ENCODE results near the gene FASN.

The FASN gene

DNA sequence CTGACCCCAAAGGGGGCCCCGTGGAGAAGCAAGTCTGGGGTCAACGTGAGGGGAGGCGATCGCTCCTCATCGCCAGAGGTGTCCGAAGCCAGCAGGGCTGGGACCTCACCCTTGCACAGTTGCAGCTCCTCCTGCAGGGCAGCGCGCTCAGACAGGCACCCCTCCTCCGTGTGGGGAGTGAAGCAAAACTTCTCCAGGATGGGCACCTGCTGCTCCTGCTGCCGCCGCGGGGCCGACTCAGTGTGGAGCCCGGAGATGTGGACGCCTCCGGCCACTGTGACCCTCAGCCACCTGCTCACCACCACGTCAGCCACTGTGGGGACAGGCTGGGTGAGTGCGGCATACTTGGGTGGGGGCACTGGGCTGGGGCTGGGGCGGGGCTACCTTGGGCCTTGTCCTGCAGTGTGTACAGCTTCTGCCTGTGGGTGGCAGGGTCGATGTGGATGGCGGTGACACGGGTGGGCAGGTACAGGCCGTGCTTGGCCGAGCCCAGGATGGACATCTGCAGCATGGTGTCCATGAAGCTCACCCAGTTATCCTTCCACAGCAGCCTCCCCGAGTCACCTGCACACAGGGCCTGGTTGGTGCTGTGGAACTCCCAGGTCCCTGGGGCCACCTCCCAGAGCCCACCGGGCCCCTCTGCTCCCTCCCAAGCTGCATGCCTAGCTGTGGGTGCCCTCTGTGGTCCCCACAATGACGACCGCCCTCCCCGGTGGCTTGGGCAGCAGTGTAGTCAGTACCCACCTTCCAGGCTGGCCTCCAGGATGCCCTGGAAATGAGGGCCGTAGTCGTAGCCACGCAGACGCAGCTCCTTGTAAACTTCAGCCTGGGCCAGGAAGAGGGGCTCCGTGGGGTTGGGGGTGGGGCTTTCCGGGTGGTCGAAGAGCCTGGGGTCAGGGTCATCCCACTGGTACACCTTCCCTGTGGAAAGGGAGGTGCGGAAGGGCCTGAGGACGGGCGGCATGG is 10.8 kb downstream of the FASN start:
- no peak for DNase-seq

DNA sequence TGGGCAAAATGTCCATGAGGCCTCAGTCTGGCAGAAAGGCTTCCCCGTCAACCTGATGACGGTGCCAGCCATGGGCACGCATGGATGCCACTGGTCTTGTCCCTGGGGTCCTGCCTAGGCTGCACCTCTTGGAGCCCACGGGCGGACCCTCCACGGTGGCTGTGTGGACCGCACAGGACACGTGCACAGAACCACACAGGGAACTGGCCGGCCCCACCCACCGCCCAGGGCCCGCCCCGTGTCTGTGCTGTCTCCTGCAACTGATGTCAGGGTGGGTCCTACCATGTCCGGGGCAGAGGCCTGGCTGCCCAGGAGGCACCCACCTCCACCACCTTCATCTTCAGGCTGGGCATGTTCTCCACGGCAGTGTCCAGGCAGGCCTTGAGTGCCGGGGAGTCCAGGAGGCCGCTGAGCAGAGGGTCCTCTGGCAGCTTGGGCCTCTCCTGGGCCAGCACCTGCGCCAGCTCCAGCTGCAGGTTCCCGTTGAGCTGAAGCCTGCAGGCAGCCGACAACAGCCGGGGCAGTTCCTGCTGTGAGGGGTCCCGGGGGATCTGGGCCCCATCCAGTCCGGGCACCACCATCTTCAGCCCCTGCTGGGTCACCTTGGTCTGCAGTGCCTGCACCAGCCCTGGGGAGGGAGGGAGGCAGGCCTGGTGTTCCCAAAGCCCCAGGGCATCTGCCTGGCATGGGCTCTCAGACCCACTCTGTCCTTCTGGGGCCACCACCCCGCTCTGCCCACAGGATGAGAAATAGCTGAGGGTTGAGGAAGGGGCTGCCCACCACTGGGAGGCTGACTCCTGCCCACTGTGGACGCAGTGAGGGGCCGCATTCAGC is 11.9 kb downstream of the FASN start:
- DNase-seq, result no peak

DNA sequence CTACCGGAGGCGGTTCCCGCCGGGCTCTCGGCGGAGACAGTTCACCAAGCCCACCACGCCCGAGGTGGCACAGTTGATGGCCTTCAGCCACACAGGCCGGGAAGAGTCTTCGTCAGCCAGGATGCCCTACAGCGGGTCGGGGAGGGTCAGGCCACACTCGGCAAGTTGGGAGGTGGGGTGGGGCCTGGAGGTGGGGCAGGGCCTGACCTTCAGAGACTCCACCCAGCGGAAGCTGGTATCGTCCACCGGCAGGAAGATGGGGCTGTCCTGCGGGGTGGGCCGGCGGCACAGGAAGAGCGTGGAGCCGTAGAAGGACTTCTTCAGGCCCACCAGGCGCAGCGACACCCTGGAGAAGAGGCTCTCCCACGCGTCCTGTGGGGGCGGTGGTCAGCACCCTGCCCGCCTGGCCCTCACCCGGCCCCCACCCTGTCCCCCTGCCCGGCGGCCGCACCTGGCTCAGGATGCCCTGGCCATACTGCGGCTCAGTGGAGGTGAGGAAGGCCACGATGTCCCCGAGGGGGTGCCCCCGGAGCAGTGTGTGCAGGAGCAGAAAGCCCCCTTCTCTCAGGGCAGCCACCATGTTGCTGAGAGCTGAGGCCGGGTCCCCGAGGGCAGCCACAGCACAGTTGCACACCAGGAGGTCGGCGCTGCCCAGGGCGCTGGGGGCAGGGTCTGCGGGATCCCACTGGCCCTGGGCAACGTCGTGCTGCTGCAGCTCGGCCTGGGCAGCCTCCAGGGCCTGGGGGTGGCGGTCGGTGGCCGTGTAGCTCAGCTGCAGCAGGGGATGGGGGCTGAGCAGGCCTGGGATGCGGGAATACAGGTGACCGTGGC is 12.8 kb downstream of the FASN start:
- DNase-seq, result no peak

DNA sequence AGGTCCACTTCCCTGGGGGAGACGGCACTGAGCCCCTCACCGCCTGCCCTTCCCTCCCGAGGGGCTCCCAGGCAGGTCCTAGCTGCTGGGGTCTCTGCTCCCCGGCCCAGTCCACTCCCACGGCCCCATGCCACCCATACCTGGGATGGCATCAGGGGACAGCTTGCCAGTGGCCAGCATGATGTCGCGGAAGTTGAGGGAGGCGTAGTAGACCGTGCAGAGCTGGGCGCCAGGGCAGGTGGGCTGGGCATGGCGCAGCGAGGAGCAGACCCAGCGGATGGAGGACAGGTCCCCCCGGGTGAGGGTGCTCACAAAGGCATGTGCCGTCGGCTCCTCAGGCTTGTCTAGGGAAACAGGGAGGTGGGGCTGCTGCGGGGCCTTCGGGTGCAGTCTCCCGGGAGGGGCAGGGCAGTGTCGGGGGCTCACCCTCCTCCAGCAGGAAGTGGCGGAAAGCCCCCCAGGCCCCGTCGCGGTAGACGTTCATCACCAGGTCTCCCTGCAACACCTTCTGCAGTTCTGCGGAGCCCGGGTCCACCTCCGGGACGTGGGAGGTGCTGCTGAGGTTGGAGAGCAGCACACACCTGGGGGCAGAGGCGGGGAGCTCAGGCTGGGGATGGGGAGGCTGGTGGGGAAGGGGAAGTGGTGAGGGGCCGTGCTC is 13.5 kb downstream of the FASN start:
- DNase-seq, result no peak

DNA sequence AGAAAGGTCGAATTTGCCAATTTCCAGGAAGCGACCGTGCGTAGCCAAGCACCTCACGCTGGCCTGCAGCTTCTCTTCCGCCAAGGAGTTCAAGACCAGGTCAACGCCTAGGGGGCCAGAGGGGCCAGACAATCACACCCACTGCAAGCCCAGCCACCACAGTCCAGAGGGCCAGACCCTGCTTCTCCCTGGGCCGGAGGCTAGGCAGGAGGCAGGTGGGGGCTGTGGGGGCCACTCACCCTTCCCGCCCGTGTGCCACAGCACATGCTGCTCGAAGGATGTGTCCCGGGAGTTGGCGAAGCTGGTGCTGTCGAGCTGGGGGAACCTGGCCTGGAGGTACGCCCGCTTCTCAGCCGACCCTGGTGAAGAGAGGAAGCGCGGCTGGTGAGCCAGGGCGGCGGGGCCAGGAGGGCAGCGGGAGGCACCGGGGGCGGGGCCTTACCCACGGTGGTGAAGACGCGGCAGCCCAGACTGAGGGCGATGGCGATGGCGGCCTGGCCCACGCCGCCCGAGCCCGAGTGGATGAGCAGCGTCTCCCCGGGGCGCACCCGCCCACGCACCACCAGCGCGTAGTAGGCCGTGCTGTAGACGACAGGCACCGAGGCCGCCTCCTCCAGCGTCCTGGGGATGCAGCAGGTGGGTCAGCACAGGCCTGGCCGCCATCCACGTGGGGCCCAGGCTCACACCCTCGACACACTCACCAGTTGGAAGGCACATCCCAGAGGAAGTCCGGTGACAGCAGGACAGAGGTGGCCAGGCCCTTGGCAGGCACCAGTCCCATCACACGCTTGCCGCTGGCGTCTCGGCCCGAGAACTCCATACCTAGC is 14.3 kb downstream of the FASN start:
- no peak for DNase-seq

DNA sequence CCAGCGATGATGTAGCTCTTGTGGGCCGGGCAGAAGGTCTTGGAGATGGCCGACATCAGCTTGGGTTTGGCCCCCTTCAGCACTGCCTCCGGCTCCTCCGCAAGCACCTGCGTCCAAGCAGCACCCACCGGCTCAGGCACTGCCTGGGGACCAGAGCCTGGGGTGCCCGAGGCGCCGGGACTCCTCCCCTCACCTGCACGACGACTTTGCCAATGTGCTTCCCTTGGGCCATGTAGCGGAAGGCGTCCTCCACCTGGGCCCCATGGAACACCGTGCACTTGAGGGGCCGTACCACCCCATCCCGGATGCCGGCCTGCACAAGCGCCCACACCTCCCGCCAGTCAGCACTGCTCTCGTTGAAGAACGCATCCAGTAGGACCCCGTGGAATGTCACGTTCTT is 15.0 kb downstream of the FASN start:
- DNase-seq, result no peak

DNA sequence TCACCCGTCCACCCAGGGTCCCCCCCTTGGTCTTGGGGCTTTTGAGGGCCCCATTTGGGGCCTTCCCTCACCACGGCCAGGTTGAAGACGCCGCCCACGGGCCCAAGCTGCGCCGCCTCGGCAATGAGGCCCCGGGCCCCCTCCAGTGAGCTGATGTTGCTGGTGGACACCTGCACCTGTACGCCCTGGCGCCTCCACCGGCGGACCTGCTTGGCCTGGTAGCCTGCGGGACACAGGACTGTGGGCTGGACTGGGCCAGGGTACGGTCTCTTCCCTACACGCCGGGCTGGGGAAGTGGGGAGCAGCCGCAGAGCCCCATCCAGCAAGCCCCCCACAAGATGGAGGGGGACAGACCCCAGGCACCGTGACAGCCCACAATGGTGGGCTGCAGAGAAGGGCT is 15.6 kb downstream of the FASN start:
- no peak for DNase-seq

DNA sequence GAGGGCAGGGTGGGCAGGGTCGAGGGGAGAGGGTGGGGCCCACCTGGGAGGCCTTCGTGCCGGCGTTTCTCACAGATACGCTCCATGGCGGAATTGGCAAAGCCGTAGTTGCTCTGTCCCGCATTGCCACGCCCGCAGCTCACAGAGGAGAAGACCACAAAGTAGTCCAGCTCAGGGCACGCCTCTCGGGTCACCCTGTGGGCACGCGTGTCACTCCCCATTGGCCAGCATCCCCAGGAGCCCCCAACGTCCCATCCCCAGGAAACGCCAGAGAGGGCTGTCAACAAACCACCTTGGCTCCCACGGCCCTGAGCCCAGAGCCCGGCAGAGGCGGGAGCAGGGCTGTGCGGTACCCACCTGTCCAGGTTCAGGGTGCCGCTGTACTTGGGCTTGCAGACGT is 16.1 kb downstream of the FASN start:
- no peak for DNase-seq

DNA sequence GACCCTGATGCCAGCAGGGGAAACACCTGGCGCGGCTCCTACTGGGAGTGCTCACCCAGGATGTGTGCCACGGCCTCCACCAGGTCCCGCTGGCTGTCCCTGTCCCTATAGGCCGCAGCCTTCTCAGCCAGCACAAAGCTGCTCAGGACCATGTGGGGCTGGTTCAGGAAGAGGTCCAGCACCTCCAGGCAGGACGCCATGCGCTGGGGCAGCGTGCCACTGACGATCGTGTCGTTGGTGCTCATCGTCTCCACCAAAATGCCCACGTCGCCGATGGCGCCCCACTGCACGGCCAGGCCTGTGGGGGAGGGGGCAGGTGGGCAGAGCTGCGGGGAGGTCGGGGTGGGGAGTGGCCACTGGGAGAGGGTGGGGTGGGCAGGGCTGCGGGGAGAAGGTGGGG is 16.5 kb downstream of the FASN start:
- no peak for DNase-seq

DNA sequence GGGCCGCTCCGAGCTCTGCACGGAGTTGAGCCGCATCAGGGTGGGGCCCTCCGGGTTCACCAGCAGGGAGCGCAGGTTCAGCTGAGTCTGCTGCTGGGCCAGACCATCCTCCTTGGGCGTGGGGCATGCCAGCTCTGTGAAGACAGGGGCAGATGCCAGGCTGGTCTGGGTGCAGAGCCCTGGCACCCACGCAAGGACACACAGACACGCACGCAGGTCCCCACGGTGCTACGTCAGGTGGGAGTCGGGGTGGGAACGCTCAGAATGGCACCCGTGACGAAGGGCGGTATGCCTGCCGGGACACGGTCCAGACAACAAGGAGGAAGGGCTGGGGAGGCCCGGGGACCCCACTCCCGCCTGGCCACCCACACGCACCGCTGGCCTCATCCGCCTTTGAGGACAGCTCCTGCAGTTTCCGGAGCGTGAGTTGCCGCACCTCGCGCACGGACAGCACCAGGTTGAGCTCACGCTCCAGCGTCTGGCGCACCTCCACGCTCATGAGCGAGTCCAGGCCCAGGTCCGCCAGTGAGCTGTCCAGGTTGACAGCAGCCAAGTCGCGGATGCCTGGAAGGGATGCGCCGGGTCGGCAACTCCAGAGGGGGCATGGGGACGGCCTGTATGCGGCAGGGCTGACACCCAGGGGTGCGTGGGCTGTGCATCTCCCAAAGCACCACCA is 17.1 kb downstream of the FASN start:
- DNase-seq, result no peak

DNA sequence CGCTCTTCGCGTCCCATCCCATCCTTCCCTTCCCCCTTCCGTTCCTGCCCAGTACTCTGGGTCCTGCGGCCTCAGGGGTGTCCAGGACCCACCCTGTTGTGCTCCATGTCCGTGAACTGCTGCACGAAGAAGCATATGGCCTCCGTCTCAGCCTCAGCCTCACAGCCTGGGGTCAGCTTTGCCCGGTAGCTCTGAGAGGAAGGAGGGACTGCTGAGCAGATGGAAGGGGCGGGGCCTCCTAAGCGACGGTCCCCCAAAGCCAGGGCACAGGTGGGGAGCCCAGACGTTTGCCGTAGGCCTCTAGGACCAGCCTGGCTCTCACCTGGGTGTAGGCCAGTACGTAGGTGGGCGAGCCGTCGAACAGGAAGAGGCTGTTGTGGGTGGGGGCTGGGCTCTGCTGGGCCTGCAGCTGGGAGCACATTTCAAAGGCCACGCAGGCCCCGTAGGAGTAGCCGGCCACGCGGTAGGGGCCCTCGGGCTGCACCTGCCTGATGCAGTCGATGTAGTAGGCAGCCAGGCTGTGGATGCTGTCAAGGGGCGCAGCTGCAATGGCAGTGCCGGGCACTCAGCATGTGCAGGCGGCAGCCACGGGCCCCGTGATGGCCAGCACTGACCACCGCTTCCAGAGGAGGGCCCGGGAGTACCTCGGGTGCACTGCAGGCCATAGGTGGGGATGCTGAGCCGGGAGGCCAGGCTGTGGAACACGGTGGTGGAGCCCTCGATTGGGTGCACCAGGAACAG is 17.8 kb downstream of the FASN start:
- no peak for DNase-seq

DNA sequence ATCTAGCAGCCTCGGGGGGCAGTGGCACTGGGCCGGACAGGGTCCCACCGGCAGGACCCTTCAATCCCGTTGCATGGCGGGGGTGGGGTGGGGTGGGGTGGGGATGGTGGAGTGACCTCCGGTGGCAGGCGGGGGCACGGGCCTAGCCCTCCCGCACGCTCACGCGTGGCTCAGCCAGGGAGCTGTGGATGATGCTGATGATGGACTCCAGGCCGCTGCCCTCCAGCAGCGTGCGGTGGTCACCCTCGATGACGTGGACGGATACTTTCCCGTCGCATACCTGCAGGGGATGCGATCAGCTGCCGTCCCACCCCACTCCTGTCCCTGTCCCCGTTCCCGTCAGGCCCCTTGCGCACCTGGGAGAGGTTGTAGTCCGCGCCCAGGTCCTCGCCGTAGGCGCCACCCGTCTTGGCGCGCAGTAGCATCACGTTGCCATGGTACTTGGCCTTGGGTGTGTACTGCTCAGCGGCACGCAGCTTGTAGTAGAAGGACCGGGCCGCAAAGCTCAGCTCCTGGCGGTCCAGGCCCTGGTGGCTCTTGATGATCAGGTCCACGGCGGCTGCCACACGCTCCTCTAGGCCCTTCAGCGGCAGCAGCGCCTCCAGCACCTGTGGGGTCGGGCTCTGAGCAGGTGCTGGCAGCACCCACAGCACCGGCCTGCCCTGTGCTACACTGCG is 18.9 kb downstream of the FASN start:
- DNase-seq, result no peak

DNA sequence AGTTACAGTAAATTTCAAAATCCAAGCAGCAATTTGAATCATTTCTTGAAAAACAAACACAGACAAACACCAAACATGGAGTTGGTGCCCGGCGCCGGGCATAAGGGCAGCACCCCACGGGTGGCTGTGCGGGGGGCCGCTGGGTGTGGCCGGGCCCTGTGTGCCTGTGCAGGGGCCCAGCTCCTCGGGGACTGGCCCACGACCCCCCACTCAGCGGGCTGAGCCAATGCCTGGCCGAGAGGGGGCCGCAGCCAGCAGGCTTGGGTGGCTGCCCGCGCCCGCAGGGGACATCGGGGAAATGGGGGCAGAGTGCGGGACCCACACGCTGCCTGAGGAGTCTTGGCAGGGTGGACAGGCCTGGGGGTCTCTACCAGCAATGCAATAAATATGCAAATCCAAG is 19.6 kb downstream of the FASN start:
- DNase-seq, result no peak

DNA sequence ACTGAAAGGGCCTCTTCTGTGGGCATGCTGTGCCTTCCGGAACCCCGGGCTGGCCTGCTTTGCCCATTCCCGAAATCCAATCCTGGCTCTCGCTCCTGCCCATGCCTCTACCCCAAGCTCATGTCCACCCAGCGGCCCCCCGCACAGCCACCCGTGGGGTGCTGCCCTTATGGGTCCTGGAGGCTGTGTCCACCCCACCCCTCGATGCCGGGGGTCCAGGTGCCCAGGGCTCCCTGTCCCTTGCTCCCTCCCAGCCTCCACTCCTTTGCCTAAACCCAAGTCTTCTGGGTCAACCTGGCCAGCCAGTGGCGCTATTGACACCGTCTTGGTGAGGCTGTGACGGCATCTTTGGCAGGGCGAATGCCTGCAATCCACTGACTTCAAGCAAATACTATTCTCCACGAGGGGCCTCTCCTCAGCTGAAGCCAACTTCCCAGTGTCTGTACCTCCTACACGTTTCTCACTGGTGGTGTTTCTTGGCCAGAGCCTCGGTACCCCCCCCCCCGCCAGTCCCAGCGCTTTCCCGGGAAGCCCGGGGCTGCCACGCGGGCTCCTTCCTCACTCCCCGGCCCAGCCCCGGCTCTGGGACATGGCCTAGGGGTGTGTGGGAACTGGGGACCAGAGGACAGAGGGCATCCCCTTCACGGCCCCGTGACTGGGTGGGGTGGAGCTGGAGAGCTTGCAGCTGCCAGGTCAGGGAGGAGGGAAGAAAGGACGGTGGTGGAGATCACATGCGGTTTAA is 20.2 kb downstream of the FASN start:
- DNase-seq, result no peak

DNA sequence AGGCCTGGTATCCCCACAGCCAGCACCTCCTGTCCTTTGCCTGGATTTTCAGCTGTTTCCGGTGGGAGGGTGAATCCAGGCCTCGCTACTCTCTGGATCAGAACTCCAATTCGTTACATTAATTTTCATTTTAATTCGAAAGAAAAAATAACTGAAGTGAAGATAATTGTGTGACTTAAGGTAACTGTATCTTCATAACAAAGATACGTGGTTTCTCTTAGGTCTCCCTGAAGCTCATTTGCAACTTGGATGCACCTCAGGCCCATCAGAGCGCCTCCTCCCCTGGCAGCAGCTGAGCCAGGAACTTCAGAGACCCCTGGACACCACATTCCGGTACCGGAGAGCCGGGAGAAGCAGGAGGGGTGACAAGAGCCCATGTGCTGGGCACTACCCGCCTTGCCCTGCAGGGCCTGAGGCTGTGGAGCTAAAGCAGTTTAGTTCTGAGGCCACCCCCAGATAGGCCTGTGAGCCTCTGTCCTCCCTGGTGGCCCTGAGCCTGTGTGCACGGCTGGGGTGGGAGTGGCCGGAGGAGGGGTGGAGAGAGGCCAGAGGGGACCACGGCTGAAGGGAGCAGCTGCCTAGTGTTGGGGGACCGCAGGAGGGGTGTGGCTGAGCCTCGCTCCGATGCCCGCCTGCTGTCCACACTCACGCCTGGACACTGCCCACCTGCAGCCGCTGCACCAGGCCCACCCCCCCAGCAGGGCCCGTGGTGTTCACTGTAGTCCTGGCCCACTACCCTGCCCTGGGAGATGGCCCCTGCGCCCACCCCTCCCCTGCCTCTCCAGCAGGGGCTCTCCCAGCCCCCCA is 21.0 kb downstream of the FASN start:
- no peak for DNase-seq

DNA sequence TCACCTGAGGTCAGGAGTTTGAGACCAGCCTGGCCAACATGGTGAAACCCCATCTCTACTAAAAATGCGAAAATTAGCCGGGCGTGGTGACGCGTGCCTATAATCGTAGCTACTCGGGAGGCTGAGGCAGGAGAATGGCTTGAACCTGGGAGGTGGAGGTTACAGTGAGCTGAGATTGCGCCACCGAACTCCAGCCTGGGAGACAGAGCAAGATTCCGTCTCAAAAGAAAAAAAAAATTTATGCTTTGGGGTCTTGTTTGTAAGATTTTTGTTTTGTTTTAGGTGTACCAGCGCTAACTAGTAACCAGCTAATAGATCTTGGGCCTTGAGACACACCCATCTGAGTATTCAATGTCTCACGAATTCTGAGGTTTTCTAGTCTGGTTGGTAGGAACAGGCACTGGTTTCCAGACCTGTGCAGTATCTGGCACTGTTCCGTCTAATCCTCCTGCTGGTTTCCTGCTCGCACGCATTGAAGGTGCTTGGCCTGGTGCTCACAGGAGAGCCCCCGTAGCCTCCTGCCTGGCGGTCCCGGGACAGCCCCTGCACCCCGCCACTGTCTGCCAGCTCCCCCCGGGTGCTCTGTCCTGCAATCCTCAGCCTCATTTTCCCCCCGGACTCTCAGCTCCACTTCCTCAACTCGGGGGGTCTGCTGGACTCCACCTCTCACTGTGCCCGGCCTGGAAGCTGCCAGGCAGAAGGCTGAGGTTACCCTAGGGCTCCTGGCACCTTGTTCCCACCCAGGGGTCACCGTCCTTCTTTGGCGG is 21.8 kb downstream of the FASN start:
- DNase-seq, result no peak

DNA sequence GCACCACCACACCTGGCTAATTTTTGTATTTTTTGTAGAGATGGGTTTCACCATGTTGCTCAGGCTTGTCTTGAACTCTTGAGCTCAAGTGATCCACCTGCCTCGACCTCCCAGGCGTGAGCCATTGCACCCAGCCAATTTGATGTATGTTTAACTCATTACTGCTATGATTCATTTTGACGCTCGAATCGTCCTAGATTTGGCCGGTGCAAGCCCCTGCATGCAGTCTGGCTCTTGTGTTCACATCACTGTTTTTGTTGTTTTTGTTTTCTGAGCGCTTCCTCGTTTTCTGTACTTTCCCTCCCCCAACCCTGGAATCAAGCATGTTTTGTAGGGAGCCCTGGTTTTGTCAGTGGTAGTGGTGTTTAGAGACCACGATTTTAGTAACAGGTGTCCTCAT is 24.6 kb downstream of the FASN start:
- no peak for DNase-seq

All from fibroblast of skin of scalp (primary cell).